ENCODE results near the gene STX7.

The STX7 gene

GRCh38 chr6:132443206-132443605, 69.7 kb downstream of the STX7 start:
- no peak for DNase-seq (ENCODE audit: low read depth)
- no peak overlapping the region for H3K4me3 ChIP-seq (ENCODE audit: low read depth, low read length)
- TF ChIP-seq MYC (IDR thresholded peaks at IDR 0.05; ENCODE audit: low read depth, low read length) (no peak), MAX (IDR thresholded peaks at IDR 0.05; ENCODE audit: low read depth, low read length) (no peak), POLR2A (IDR thresholded peaks at IDR 0.05; ENCODE audit: extremely low read depth, insufficient read length) (no peak), CTCF (IDR thresholded peaks at IDR 0.05; ENCODE audit: low read depth, low read length) (no peak)

GRCh38 chr6:132430110-132430509, 82.8 kb downstream of the STX7 start:
- H3K4me3 ChIP-seq (ENCODE audit: low read depth, low read length), result no peak overlapping the region
- TF ChIP-seq MAX (IDR thresholded peaks at IDR 0.05; ENCODE audit: low read depth, low read length) (no peak), MYC (IDR thresholded peaks at IDR 0.05; ENCODE audit: low read depth, low read length) (no peak), CTCF (IDR thresholded peaks at IDR 0.05; ENCODE audit: low read depth, low read length) (no peak), POLR2A (IDR thresholded peaks at IDR 0.05; ENCODE audit: extremely low read depth, insufficient read length) (no peak)
- DNase-seq (ENCODE audit: low read depth), result no peak

- no peak overlapping the region for H3K4me3 ChIP-seq (ENCODE audit: low read depth, low read length)
- DNase-seq (ENCODE audit: low read depth), result no peak
- TF ChIP-seq POLR2A (IDR thresholded peaks at IDR 0.05; ENCODE audit: extremely low read depth, insufficient read length) (no peak), CTCF (IDR thresholded peaks at IDR 0.05; ENCODE audit: low read depth, low read length) (no peak), MAX (IDR thresholded peaks at IDR 0.05; ENCODE audit: low read depth, low read length) (no peak), MYC (IDR thresholded peaks at IDR 0.05; ENCODE audit: low read depth, low read length) (no peak)
Observed at GRCh38 chr6:132425176-132425575, 87.7 kb downstream of the STX7 start.

- no peak overlapping the region for H3K4me3 ChIP-seq (ENCODE audit: low read depth, low read length)
- TF ChIP-seq CTCF (IDR thresholded peaks at IDR 0.05; ENCODE audit: low read depth, low read length) (no peak), MYC (IDR thresholded peaks at IDR 0.05; ENCODE audit: low read depth, low read length) (no peak), MAX (IDR thresholded peaks at IDR 0.05; ENCODE audit: low read depth, low read length) (no peak), POLR2A (IDR thresholded peaks at IDR 0.05; ENCODE audit: extremely low read depth, insufficient read length) (no peak)
- DNase-seq (ENCODE audit: low read depth), result no peak
Observed at GRCh38 chr6:132423839-132424238, 89.1 kb downstream of the STX7 start.

- DNase-seq (ENCODE audit: low read depth), result no peak
- TF ChIP-seq MAX (IDR thresholded peaks at IDR 0.05; ENCODE audit: low read depth, low read length) (no peak), POLR2A (IDR thresholded peaks at IDR 0.05; ENCODE audit: extremely low read depth, insufficient read length) (no peak), MYC (IDR thresholded peaks at IDR 0.05; ENCODE audit: low read depth, low read length) (no peak), CTCF (IDR thresholded peaks at IDR 0.05; ENCODE audit: low read depth, low read length) (no peak)
- no peak overlapping the region for H3K4me3 ChIP-seq (ENCODE audit: low read depth, low read length)
Observed at GRCh38 chr6:132418235-132418965, 94.5 kb downstream of the STX7 start.
